Choroid plexus epithelial cell (primary cell): ENCODE measurements around the gene TFPI.

ENCODE experiments used
- DNase-seq: peaks from one replicate; pipeline ENCODE4 v3.0.0-alpha.2; 2010; ENCODE audit warnings: low read depth
- H3K4me3 ChIP-seq: 2 replicates; pipeline ENCODE4 v1.5.1; 2011; ENCODE audit warnings: low read depth, mild to moderate bottlenecking, control low read depth, low read length, moderate library complexity
- CTCF ChIP-seq: conservative IDR thresholded peaks from 2 replicates; pipeline ENCODE4 v1.5.1; 2011; ENCODE audit warnings: low read depth, mild to moderate bottlenecking, control low read depth, inconsistent platforms, low read length, moderate library complexity

Gene TFPI

GRCh38 chr2:187547353-187547979 lies 6.8 kb downstream of the TFPI start:
- DNase-seq: peak; percentile 95
- TF ChIP-seq CTCF: no peak
- no peak overlapping the region for H3K4me3 ChIP-seq

- TF ChIP-seq CTCF: no peak
- DNase-seq: no peak
- H3K4me3 ChIP-seq: no peak overlapping the region
Measured at GRCh38 chr2:187546762-187547333, 7.4 kb downstream of the TFPI start.

- TF ChIP-seq CTCF: no peak
- DNase-seq: peak; percentile 80
- no peak overlapping the region for H3K4me3 ChIP-seq
Measured at GRCh38 chr2:187545238-187545751, 8.9 kb downstream of the TFPI start.

GRCh38 chr2:187544371-187545080 lies 9.7 kb downstream of the TFPI start:
- no peak overlapping the region for H3K4me3 ChIP-seq
- no peak for TF ChIP-seq CTCF
- DNase-seq: peak; percentile 55

GRCh38 chr2:187543488-187543887 lies 10.7 kb downstream of the TFPI start:
- DNase-seq: no peak
- TF ChIP-seq CTCF: no peak
- no peak overlapping the region for H3K4me3 ChIP-seq

GRCh38 chr2:187542123-187542522 lies 12.1 kb downstream of the TFPI start:
- H3K4me3 ChIP-seq: no peak overlapping the region
- peak; percentile 48 for DNase-seq
- TF ChIP-seq CTCF: no peak
